Activated CD4-positive, CD25-positive, alpha-beta regulatory T cell treated with anti-CD3 and anti-CD28 coated beads, Interleukin-2, amount 50 U/mL, for 16 hours (primary cell): Measurements from ENCODE around the gene MAOB.
"Not testable (repeated sequence)": the region's sequence is repeated elsewhere in the genome, so short reads cannot be mapped to it uniquely, and the experiment has no call there.

Experiments
- DNase-seq: peaks from one replicate; pipeline ENCODE4 v3.0.0-alpha.2; 2020; ENCODE audit warnings: low read depth, low spot score

Gene MAOB

DNA sequence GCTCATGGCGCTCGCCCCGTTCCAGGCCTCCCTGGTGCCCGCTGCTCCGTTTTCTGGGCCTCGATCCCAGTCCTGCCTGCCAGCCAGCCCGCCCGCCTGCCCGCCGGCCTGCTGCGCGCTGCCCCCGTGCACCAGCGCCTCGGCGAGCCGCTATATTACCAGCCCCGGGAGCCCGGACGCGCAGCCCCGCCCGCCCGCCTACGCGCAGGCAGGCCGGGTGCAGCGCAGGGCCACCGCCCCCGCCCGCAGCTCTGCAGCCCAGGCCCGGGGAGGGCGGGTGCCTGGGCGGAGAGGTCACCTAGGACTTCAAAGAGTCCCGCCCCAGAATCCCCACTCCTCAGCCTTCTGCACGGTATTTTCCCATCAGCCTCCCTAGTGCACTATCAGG, at the start of gene MAOB:
TSS of gene MAOB (minus strand) at position 157 of the 388 bp plus-strand sequence. CDS start at position 6, 151 bp downstream.
- no peak for DNase-seq

DNA sequence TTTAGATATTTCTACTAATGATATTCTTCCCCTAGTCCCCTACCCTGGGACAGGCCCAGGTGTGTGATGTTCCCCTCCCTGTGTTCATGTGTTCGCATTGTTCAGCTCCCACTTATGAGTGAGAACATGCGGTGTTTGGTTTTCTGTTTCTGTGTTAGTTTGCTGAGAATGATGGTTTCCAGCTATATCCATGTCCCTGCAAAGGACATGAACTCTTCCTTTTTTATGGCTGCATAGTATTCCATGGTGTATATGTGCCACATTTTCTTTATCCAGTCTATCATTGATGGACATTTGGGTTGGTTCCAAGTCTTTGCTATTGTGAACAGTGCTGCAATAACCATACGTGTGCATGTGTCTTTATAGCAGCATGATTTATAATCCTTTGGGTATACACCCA, 39.8 kb upstream of the MAOB start:
- not testable (repeated sequence) for DNase-seq

DNA sequence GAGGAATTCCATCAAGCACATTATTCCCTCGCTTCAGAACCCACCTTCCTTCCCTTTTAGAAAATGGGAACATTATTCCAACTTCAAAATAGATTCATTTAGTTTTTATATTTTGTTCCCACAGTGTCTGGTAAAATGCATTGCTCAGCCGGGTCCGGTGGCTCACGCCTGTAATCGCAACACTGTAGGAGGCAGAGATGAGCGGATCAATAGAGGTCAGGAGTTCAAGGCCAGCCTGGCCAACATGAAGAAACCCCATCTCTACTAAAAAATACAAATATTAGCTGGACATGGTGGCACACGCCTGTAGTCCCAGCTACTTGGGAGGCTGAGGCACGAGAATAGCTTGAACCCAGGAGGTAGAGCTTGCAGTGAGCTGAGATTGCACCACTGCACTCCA, 28.5 kb upstream of the MAOB start:
- DNase-seq, result not testable (repeated sequence)

GRCh38 chrX:43910012-43910411, 27.8 kb upstream of the MAOB start:
- no peak for DNase-seq

DNA sequence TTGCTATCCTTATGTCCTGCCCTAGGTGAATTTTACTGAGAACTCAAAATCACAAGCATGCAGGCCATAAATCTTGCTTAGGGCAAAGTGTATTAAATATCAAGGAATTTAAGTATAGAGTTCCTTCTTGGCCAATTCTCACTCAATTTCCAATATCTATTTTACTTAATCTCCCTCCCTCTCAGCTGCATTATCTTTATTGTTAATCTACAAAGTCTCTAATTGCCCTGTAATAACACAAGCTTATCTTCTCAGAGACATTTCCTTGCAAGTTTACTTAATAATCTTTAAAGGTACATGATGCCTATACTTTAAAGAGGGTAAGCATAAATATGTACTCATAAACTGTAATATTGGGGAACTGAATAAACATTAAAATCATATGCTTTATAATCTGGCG, 26.9 kb upstream of the MAOB start:
- DNase-seq, result no peak

- no peak for DNase-seq
These were observed 17.9 kb upstream of the MAOB start for GRCh38 chrX:43899878-43900815.

GRCh38 chrX:43898406-43899035, 16.3 kb upstream of the MAOB start:
- no peak for DNase-seq

- no peak for DNase-seq
These were observed 15.0 kb upstream of the MAOB start for GRCh38 chrX:43897290-43897689.

- no peak for DNase-seq
These were observed 10.2 kb upstream of the MAOB start for GRCh38 chrX:43892336-43892870.

DNA sequence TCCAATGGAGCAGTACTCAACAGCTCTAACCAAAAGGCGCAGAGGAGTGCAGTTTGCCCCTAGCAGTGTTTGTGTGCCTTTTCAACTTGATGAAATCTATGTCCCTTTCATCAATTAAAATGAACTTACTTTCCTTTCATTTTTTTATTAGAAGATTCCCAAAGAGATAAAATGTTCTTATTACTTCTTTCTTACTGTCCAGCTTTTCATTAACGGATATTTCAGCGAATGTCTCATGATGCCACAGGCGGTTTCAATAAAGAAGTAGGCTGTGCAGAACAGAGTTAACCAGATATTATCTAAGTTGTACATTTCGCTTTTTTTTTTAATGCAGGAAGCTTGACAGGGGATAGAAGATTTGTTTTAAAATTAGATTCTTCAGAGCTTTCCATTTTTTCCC, 3.4 kb upstream of the MAOB start:
- DNase-seq, result no peak

DNA sequence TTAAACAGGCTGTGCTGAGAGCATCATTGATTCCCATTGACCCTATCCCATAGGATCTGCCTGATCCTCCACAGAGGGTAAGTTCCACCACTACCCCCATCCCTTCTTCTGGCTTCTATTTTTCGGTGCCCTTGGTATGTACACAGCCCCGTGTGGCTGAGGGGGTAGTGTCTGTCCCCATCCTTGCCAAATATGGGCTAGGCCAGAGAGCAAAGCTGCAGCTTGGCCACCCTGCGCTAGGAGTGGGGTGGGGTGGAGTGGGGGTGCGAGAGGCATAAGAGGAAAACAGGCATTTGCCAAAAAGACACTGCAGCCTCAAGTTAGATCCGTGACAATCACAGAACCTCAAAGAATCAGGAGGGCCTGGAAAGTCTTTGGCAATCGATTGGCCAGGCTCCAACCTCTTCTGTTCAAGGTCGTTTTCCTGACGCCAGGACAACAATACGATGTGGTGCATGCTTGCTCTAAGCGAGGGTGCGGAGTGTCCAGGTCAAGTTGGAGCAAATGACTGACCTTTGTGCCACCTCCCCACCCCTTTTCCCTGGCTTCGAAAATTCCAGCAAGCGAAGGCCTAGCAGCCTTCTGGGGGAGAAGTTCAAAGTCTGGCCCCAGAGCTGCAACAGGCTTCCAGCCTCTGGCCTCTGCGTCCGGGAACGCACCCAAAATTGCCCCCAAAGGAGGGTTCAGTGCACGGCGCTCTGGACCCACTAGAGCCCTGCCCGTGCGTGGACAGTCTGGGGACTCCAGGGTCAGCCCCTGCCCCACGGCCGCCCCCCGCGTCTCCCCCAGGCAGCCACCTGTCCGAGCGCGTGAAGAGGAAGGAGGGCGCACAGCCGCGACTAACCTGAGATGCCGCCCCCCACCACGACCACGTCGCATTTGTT, 598 bp downstream of the MAOB start:
- no peak for DNase-seq

DNA sequence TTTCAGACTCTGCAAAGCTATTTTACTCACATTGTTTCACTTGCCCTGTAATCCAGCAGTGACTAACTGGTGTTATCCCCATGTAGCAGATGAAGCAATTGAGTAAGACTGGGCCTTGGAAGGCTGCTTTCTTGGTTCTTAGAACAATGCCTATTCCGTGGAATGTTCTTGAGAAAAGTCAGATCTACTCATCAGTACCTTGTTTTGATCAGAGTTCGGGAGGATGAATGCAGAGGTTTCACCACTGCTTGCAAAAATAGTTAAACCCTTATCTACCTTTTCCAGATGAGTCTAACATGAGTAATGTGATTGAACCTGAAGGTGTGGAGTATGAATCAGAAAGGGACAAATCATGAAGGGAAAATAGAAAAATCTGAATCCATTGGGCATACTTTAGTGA, 1.8 kb downstream of the MAOB start:
- no peak for DNase-seq

GRCh38 chrX:43878906-43879526, 3.2 kb downstream of the MAOB start:
- DNase-seq, result no peak

- no peak for DNase-seq
These were observed 5.6 kb downstream of the MAOB start for GRCh38 chrX:43876680-43877079.

DNA sequence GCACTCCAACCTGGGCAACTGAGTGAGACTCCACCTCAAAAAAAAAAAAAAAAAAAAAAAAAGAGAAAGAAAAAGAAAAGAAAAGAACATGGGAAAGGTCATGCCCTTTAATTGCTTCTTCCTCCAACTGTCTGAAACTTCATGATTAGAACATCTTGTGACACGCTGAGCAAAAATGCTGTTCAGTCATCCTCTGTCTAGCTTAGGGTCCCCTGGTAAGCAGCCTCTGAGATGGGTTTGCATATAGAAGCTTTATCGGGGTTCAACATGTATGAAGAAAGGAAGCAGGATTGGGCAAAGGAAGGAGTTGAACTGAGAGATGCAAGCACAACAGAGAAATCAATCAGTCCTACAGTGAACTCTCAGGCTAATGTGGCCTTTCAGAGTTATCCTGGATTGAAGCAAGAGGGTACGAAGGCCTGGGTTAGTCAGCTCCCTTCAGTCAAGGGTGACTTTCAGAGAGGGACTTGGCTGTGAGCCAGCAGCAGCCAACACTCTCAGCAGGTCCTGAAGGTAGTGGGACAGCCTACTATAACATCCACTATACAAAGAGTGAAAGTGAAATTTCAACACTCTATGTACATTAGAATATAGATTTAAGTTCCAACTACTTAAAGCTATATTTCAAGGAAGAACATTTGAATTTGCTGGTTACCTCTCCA, 11.4 kb downstream of the MAOB start:
- no peak for DNase-seq

- no peak for DNase-seq
These were observed 12.2 kb downstream of the MAOB start for GRCh38 chrX:43870011-43870410.

GRCh38 chrX:43868791-43869190, 13.5 kb downstream of the MAOB start:
- no peak for DNase-seq

- no peak for DNase-seq
These were observed 15.8 kb downstream of the MAOB start for GRCh38 chrX:43866423-43866822.

- no peak for DNase-seq
These were observed 16.5 kb downstream of the MAOB start for GRCh38 chrX:43865791-43866190.

DNA sequence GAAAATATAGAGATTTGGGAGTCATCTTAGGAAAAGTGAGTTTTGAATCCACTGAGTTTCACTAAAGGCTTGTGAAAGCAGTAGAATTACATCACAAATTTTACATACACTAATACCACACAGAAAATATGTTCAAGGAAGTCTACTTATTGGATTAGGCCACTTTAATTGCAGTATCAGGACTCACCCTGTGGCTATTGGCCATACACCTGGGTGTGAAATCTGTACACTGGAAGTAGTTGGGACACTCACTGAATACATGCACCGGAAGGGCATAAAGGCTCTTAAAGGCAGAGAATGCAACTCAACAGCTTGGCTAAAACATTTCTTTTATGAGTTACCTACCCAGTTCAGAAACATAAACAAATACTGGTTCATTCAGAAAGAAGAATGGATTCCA, 19.8 kb downstream of the MAOB start:
- no peak for DNase-seq

DNA sequence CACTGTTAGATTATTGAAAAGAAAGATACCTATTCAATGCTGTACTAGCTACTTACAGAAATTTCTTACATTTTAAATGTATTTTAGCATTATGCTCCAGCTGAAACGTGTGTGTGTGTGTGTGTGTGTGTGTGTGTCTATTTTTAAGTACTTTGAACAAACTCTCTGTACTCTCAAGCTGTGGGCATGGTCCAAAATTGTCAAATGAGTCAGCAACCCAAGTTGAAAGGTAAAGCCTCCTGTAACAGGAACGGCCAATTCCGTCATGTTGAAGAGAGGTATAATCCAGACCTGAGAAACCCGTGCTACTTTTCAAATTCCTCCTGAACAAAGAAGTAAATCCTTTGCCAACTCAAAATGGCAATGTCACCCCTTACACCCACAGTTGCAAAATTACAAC, 20.5 kb downstream of the MAOB start:
- no peak for DNase-seq
